Brain microvascular endothelial cell (primary cell): ENCODE data around the gene METTL16.
A peak's percentile ranks its signal among the peaks of the same experiment; 100 is the strongest.

Experiments used
- DNase-seq: peaks from one replicate; pipeline ENCODE4 v3.0.0-alpha.2; 2020
- H3K27ac ChIP-seq: fragments of 250-450 bp; sonication (Bioruptor Pico); 2 replicates; pipeline ENCODE4 v1.5.1; 2020; ENCODE audit warnings: mild to moderate bottlenecking, moderate library complexity
- H3K27me3 ChIP-seq: fragments of 250-450 bp; sonication (Bioruptor Pico); replicated peaks from 2 replicates; pipeline ENCODE4 v1.5.1; 2020; ENCODE audit warnings: mild to moderate bottlenecking
- H3K36me3 ChIP-seq: fragments of 250-450 bp; sonication (Bioruptor Pico); replicated peaks from 2 replicates; pipeline ENCODE4 v1.5.1; 2020; ENCODE audit warnings: mild to moderate bottlenecking
- H3K4me3 ChIP-seq: 2 replicates; pipeline ENCODE4 v1.5.1; 2011; ENCODE audit warnings: low read depth, mild to moderate bottlenecking, control low read depth, low read length, moderate library complexity
- CTCF ChIP-seq: IDR thresholded peaks from 2 replicates; pipeline ENCODE4 v1.5.1; 2011; ENCODE audit warnings: low read depth, mild to moderate bottlenecking, moderate library complexity, low read length, control low read depth, inconsistent platforms; ENCODE audit errors: missing control alignments
- in situ Hi-C: cut with HindIII; loops from 2 replicates; pipeline ENCODE4 v1.10.0; 2017; ENCODE audit warnings: low sequenced_read_pairs, low pct_ligation_motif_present

METTL16 gene

DNA sequence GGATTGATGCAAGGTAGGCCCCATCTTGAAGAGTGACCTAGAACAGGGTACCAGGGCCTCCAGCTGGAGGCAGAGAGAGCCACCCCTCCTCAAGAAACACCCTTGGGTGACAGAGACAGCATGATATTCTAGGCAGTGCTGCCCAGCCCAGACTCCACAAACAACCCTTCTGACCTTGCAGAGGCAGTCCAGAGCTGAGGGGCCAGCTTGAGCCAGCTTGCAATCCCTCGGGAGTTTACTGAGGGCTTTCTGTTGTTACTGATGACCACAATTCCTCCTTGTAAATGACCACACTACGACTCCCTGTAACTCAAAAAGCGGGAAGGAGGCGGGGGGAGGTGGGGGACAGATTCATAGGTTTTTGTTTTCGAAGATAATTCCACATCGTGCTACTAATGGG lies 92.2 kb downstream of the METTL16 start:
- in situ Hi-C loops = no loop called here
- DNase-seq = no peak
- Histone ChIP-seq H3K4me3 (no peak overlapping the region), H3K27ac (no peak overlapping the region), H3K36me3 (peaks cover 10% of the 10 kb centered on the region), H3K27me3 (no peaks in the 10 kb centered on the region)
- TF ChIP-seq CTCF = no peak

GRCh38 chr17:2418572-2418971 lies 93.1 kb downstream of the METTL16 start:
- peaks cover 10% of the 10 kb centered on the region for H3K36me3 ChIP-seq
- in situ Hi-C loops = no loop called here

DNA sequence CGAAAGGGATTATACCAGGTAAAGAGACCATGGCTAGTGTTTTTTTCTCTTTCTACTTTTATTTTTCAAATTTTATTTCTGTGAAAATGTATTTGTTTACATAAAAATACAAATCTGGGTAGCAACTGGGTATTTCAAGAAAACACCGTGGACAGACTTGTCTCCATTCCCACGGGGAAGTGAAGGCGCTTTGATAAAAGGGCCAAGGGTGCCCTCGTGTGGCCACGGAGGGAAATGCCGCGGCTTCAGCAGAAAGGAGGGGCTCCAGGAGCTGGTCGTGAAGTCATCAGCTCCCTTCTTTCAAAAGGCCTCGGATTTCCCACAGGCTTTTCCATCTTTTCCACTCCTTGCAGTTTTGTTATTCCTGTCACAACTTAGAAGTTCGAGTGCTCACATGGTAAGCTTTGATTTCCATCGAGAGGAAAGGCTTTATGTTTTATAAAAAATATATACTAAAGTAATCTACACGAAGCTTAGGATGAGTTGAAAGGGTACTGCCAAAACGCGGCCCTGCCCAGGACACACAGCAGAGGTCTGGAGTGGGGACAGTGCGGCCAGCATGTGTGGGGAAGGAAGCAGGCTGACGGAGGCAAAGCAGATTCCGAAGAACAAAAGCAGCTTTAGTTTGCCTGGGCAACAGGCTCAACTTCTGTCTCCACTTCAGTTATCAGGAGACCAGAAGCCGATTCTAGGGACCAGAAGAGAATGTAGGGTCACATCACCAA lies 95.5 kb downstream of the METTL16 start:
- peaks cover 10% of the 10 kb centered on the region for H3K36me3 ChIP-seq
- in situ Hi-C loops = no loop called here
- peak; percentile 95 for TF ChIP-seq CTCF

More at GRCh38 chr17:2418572-2418971, 93.1 kb downstream of the METTL16 start:
- H3K27me3 ChIP-seq = no peaks in the 10 kb centered on the region
- no peak overlapping the region for H3K4me3 ChIP-seq
- no peak for DNase-seq
- no peak overlapping the region for H3K27ac ChIP-seq
- no peak for TF ChIP-seq CTCF

GRCh38 chr17:2415081-2415480 lies 96.6 kb downstream of the METTL16 start:
- no peaks in the 10 kb centered on the region for H3K27me3 ChIP-seq
- no peak overlapping the region for H3K27ac ChIP-seq
- H3K36me3 ChIP-seq = peaks cover 9% of the 10 kb centered on the region
- no peak overlapping the region for H3K4me3 ChIP-seq
- in situ Hi-C loops = no loop called here
- no peak for DNase-seq
- TF ChIP-seq CTCF = no peak

More for the DNA sequence above, 95.5 kb downstream of the METTL16 start:
- Histone ChIP-seq H3K27ac (peak overlapping the region; percentile 18), H3K27me3 (no peaks in the 10 kb centered on the region), H3K4me3 (no peak overlapping the region)
- DNase-seq = peak; percentile 85

DNA sequence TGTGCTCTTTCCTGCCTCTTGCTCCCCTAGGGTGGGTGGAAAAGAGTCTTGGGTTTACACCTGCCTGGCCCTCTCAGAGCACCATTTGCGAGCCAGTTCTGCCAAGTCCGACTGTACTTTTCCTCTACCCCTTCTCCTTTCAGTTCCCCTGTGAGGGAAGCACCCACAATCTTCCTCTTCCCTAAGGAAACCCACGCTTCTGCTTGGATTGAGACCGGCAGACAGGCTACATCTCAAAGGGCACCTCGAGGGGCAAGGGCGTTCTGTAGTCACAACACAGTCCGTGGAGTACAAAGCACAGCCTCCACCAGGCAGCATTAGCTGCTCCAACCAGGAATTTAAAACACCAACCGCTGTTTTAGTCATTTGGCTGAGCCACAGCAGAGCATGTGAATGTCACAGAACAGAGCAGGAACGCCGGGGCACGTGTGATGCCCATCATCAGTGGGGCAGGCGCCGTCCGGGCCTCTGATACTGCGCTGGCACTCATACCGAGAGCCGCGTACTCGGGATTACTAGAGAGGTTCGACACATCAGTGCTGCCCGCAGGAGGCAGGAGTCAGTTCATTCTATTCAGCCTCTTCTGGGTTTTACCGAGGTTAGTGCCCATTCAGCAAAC lies 97.1 kb downstream of the METTL16 start:
- no peak overlapping the region for H3K4me3 ChIP-seq
- in situ Hi-C loops = no loop called here
- no peak for DNase-seq
- no peak for TF ChIP-seq CTCF
- no peaks in the 10 kb centered on the region for H3K27me3 ChIP-seq
- peaks cover 5% of the 10 kb centered on the region for H3K36me3 ChIP-seq
- H3K27ac ChIP-seq = no peak overlapping the region
